Skeletal muscle satellite cell (primary cell): Measurements from ENCODE around the gene PSORS1C1.
"Not testable (repeated sequence)": the region's sequence is repeated elsewhere in the genome, so short reads cannot be mapped to it uniquely, and the experiment has no call there.

ENCODE experiments used
- H3K27me3 ChIP-seq: 2 replicates; pipeline ENCODE4 v1.7.0; 2013; ENCODE audit warnings: low read length; ENCODE audit not compliant: control insufficient read depth, insufficient read depth
- H3K36me3 ChIP-seq: 2 replicates; pipeline ENCODE4 v1.7.0; 2013; ENCODE audit warnings: mild to moderate bottlenecking, control low read depth, low read length; ENCODE audit not compliant: insufficient read depth
- H3K4me1 ChIP-seq: 2 replicates; pipeline ENCODE4 v1.7.0; 2013; ENCODE audit warnings: low read length; ENCODE audit not compliant: control insufficient read depth, insufficient read depth
- H3K4me2 ChIP-seq: 2 replicates; pipeline ENCODE4 v1.7.0; 2013; ENCODE audit warnings: mild to moderate bottlenecking, low read length
- H3K4me3 ChIP-seq: 2 replicates; pipeline ENCODE4 v1.7.0; 2013; ENCODE audit warnings: low read length
- H3K9ac ChIP-seq: 2 replicates; pipeline ENCODE4 v1.7.0; 2013; ENCODE audit warnings: mild to moderate bottlenecking, low read depth, low read length, moderate library complexity
- H3K9me3 ChIP-seq: replicated peaks from 2 replicates; pipeline ENCODE4 v1.7.0; 2013; ENCODE audit warnings: mild to moderate bottlenecking, control low read depth, low read length

Gene PSORS1C1

DNA sequence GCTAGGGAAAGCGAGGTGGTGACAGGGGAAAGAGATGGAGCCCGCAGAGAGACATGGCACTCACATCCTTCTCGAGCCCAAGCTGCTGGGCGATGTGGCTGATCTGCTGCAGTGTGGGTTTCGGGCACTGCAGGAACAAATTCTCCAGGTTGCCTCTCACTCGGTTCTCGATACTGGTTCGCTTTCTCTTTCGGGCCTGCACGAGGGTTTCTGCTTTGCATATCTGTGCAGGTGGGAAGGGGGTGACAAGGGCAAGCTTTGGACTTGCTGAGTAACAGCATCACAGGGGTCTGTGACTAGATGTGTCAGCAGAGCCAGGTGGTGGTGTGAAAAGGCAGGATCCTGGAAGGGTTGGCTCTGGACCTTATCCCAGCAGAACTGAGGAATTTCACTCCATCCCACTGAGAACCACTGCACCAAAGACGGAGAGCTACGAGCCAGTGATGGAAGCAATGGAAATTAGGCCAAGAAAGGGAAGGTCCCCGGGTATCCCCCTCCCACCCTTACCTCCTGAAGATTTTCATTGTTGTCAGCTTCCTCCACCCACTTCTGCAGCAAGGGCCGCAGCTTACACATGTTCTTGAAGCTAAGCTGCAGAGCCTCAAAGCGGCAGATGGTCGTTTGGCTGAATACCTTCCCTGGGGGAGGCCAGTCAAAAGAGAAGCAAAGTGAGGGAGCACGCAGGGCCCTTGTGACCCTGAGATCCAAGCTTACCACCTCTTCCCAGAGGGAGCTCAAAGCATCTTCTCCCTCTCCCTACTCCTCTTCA lies 50.6 kb downstream of the PSORS1C1 start:
- H3K36me3 ChIP-seq, result peaks cover 16% of the 10 kb centered on the region
- H3K4me3 ChIP-seq, H3K27me3 ChIP-seq, H3K9ac ChIP-seq, H3K4me2 ChIP-seq, H3K9me3 ChIP-seq, H3K4me1 ChIP-seq: not testable (repeated sequence)

DNA sequence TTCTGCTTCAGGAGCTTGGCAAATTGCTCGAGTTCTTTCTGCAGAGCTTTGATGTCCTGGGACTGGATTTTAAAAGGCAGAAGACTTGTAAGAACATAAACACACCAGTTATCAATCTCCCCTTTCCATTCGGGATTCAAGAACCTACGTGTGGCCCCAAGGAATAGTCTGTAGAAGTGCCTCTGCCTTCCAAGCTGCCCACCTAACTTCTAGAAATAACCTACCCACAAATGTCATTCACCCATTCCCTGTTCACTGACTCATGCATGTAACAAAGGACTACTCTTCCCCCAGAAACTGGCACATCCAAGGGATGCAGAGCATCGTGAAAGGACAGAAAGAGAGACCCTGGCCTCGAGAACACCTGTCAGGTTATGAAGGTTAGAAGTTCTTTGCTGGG lies 51.4 kb downstream of the PSORS1C1 start:
- H3K9me3 ChIP-seq, result no peaks in the 10 kb centered on the region
- no peaks in the 10 kb centered on the region for H3K27me3 ChIP-seq
- H3K36me3 ChIP-seq, result peaks cover 16% of the 10 kb centered on the region
- no peak overlapping the region for H3K9ac ChIP-seq
- no peak overlapping the region for H3K4me2 ChIP-seq
- H3K4me3 ChIP-seq, result no peak overlapping the region
- no peaks in the 10 kb centered on the region for H3K4me1 ChIP-seq

DNA sequence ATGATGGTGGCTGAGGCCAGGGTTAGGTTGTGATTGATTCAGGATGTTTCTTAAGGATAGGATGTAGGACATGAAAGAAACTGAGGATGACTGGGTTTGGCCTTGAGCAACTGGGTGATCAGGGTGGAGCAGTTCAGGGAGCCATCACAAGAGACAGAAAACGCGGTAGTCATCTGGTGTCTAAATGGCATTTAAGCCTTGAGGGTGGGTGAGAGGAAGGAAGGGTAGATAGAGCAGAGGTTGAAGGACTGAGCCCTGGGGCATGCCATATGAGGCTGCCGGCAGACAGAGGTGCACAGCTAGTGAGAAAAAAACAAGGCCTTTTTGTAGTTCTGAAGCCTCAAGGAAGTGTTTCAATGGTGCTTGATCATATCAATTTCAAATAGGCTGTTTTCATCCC lies 54.0 kb downstream of the PSORS1C1 start:
- Histone ChIP-seq H3K4me2 (no peak overlapping the region), H3K4me3 (no peak overlapping the region), H3K36me3 (no peaks in the 10 kb centered on the region), H3K27me3 (no peaks in the 10 kb centered on the region), H3K4me1 (peaks cover 3% of the 10 kb centered on the region), H3K9ac (no peak overlapping the region), H3K9me3 (no peaks in the 10 kb centered on the region)

DNA sequence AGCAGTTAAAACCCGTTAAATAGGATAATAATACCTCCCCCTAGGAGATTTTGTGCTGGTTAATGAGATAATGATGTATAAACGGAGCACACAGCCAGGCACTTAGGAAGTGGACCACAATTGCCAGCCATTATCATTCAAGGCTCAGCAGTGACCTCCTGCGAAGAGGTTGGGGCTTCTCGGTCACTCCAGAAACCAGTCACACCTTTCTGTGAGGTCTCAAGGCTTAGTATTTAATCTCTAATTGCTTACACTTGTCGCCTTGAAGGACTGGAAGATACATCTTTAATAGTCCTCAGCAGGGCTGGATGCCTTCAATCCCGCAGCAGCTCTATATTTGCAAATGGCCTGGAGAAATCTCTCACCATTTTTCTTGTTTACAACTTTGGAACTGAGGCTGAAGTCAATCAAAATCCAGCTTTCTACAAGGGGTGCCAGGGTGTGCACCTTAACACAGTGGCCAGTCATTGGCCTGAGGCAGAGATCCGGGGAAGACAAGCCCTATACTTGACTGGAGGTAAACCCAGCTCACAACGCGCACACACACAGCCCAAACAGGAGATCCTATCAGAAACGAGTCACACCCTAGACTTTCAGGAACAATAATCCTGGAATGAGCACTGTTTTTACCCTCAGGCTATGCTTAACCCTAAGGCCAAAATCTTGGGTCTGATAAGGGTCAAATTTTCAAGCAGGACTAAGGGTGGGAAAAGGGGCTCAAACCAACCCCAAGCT lies 54.7 kb downstream of the PSORS1C1 start:
- H3K4me3 ChIP-seq, result no peak overlapping the region
- H3K9me3 ChIP-seq, result no peaks in the 10 kb centered on the region
- H3K36me3 ChIP-seq, result no peaks in the 10 kb centered on the region
- H3K9ac ChIP-seq, result no peak overlapping the region
- H3K4me2 ChIP-seq, result no peak overlapping the region
- H3K27me3 ChIP-seq, result no peaks in the 10 kb centered on the region
- peaks cover 3% of the 10 kb centered on the region for H3K4me1 ChIP-seq

DNA sequence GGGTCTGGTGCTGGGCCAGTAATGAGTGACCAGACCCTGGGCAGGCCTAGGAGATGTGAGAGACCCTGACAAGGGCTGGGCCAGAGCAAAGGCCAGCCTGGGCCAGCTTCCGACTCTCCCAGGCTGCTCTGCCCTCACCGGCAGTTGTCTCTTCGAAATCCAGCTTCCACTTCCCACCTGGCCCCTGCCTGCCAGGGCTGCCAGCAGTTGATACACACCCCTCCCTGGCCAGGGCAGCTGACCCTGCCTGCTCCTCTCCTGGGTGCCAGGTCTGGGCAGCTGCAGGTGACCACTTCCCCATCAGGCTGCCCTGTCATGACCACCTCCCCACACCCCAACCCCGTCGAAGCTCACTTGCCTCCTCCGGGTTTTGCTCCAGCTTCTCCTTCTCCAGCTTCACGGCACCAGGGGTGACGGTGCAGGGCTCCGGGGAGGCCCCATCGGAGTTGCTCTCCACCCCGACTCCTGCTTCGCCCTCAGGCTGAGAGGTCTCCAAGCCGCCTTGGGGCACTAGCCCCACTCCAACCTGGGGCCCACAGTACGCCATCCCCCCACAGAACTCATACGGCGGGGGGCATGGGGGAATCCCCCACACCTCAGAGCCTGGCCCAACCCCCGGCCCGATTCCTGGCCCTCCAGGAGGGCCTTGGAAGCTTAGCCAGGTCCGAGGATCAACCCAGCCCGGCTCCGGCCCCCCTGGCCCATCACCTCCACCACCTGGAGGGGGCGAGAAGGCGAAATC lies 55.4 kb downstream of the PSORS1C1 start:
- H3K4me3 ChIP-seq, H3K9me3 ChIP-seq, H3K4me1 ChIP-seq, H3K27me3 ChIP-seq, H3K4me2 ChIP-seq, H3K9ac ChIP-seq, H3K36me3 ChIP-seq: not testable (repeated sequence)

DNA sequence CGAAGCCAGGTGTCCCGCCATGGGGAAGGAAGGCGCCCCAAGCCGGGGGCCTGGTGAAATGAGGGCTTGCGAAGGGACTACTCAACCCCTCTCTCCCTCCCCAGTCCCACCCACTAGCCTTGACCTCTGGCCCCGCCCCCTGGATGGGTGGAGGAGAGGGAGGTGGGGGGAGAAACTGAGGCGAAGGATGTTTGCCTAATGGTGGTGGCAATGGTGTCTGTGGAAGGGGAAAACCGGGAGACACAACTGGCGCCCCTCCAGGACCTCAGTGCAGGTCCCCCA lies 55.9 kb downstream of the PSORS1C1 start, which contains the start of gene POU5F1:
POU5F1 (minus strand) TSS at position 83 of the 282 bp plus-strand sequence; CDS start at position 21, 62 bp downstream.
- Histone ChIP-seq H3K36me3 (no peaks in the 10 kb centered on the region), H3K4me2 (no peak within 1 kb of the TSS), H3K27me3 (no peaks in the 10 kb centered on the region), H3K4me3 (no peak within 1 kb of the TSS), H3K4me1 (peaks cover 11% of the 10 kb centered on the region), H3K9ac (no peak within 1 kb of the TSS), H3K9me3 (no peaks in the 10 kb centered on the region)

DNA sequence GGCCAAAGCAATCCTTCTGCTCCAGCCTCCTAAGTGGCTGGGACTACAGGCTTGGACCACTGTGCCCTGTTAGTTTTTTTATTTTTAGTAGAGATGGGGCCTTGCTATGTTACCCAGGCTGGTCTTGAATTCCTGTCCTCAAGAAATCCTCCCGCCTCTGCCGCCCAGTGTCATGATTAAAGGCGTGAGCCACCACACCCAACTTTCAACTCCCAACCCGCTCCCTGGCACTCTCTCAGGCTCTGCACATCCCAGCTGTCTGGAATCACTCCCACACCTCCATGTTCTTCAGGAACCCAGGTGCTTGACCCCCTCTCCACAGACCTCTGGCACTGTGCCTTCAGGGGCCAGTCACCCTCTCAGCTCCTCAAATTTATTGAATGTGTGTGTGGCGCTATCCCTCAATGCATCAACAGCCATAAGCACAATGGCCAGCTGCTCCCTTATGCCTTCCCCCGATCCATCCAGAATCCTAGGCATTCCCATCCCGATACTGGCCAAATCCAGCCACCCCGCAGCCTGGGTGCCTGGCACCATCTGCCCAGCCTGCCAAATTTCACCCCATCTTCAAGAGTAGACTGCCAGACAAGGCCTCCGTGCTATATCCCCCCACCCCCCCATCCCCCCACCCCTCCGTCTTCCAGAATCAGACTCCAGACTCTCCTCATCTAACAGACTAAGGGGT lies 56.5 kb downstream of the PSORS1C1 start:
- no peaks in the 10 kb centered on the region for H3K9me3 ChIP-seq
- no peak overlapping the region for H3K4me3 ChIP-seq
- no peak overlapping the region for H3K9ac ChIP-seq
- no peaks in the 10 kb centered on the region for H3K27me3 ChIP-seq
- H3K4me2 ChIP-seq, result no peak overlapping the region
- peaks cover 16% of the 10 kb centered on the region for H3K4me1 ChIP-seq
- no peaks in the 10 kb centered on the region for H3K36me3 ChIP-seq

DNA sequence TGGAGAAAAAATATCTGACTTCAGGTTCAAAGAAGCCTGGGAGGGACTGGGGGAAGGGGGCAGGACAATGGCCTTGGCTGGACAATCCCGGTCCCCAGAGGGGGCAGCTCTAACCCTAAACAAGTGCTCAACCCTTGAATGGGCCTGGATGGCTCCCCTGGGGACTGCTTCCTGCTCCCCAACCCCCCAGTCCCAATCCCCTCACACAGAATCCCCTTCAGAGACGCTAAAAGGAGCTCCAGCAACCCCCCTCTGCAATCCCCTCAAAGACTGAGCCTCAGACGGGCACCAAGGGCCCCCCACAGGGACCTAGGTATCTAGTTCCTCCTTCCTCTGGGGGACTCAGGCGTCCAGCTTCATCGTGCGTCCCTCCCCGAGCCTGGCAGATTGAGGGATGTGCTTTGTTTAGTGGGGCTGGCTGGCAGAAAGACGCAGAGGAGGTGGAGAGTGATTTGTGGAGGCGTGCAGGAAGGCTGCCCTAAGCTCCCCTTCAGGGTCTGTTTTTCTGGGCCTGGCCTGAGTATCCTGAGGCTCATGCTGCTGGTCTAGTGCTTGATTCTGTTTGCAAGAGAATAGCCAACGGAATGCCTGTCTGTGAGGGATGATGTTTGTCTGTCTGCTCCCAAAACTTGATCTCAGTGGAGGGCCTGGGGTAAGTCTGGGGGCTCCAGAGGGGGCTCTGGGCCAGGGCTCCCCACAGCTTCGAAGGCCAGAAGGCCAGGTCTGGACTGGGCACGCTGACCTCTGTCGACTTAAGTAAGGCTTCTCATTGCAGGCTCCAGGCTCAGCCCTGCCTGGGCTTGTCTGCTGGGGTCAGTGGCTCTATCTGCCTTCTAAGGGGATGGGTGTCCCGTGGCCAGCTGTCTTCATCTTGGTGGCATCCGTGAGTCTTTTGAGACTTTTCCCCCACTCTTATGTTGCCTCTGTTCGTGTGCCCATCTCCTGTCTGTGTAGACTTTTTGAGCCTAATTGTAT lies 57.6 kb downstream of the PSORS1C1 start:
- no peak overlapping the region for H3K4me3 ChIP-seq
- H3K4me1 ChIP-seq, result peaks cover 21% of the 10 kb centered on the region
- no peaks in the 10 kb centered on the region for H3K27me3 ChIP-seq
- H3K36me3 ChIP-seq, result no peaks in the 10 kb centered on the region
- H3K4me2 ChIP-seq, result no peak overlapping the region
- no peak overlapping the region for H3K9ac ChIP-seq
- no peaks in the 10 kb centered on the region for H3K9me3 ChIP-seq

DNA sequence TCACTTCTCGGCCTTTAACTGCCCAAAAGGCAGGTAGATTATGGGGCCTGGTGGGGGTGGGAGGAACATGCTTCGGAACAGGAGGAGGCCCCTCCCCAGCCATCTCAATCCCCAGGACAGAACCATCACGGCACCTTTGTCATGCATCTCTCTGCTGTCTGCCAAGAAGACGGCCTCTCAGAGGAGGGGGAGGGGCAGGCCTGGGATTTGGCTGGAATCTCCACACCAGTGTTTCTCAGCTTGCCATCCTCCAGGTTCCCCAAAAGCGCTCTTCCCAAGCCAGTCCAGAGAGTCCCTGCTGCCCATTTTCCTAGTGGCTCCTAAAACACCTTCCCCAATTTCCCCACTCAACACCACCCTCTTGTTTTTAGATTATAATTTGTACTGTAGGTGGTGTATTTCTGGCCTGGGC lies 58.4 kb downstream of the PSORS1C1 start:
- Histone ChIP-seq H3K4me1 (peaks cover 21% of the 10 kb centered on the region), H3K9ac (no peak overlapping the region), H3K27me3 (no peaks in the 10 kb centered on the region), H3K4me2 (no peak overlapping the region), H3K4me3 (no peak overlapping the region), H3K9me3 (no peaks in the 10 kb centered on the region), H3K36me3 (no peaks in the 10 kb centered on the region)

DNA sequence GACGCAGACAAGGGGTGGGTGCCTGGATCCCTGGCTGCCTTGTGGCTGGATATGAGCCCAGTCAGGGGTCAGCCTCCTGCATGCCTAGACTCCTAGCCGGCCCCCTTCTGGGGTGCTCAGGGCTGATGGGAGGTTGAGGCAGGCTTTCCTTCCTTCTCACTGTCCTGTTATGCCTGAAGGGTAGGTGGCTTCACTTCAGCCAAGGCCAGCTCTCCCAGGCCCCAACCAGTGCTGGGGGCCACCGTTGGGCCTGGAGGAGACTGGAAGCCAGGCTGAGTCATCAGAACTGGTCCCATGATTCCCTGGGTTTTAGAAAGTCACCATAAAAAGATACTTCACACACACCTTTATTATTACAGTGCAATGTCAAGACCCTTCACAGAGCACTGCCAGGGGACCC lies 58.8 kb downstream of the PSORS1C1 start:
- Histone ChIP-seq H3K9me3 (no peaks in the 10 kb centered on the region), H3K4me1 (peaks cover 21% of the 10 kb centered on the region), H3K9ac (no peak overlapping the region), H3K4me2 (no peak overlapping the region), H3K27me3 (no peaks in the 10 kb centered on the region), H3K4me3 (no peak overlapping the region), H3K36me3 (no peaks in the 10 kb centered on the region)
